RCC 7860 (cell line): ENCODE results near the gene CDX1.

Source experiments
- DNase-seq: peaks from one replicate; pipeline ENCODE4 v3.0.0-alpha.2; 2015; ENCODE audit warnings: low spot score
- FAIRE-seq: peaks from 2 replicates; lab custom pipeline; 2012; peaks lifted over from hg19 to GRCh38; lab: Jason Lieb, UNC

CDX1 gene

GRCh38 chr5:150180241-150181026 lies 13.9 kb downstream of the CDX1 start:
- DNase-seq (no peak), FAIRE-seq (no peak)

DNA sequence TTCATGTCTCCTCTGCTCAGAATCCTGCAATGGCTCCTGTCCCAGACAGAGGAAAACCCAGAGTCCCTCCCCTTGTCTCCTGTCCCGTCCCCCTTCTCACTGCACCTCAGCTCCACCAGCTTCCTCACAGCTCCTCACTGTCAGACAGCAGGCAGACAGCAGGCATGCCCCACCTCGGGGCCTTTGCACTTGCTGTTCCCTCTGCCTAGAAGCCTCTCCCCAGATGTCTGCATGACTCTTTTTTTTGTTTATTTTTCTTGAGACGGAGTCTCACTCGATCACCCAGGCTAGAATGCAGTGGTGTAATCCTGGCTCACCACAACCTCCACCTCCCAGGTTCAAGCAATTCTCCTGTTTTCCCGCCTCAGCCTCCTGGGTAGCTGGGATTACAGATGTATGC lies 14.4 kb downstream of the CDX1 start:
- no peak for DNase-seq
- FAIRE-seq: no peak

GRCh38 chr5:150181766-150182545 lies 15.4 kb downstream of the CDX1 start:
- FAIRE-seq: no peak

DNA sequence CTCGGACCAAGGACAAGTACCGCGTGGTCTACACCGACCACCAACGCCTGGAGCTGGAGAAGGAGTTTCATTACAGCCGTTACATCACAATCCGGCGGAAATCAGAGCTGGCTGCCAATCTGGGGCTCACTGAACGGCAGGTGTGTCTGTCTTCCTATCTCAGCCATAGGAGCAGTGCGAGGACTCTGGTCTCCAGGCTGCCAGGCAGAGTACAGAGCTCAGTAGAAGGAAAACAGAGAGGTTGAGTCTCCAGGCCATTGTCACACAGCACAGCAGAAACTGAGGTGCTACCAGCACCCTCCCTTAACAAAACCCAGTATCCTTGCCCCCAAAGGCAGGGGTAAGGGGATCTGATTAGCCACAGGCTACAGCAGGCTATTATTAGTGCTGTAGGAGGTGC lies 16.2 kb downstream of the CDX1 start:
- no peak for FAIRE-seq
- DNase-seq: no peak

More at GRCh38 chr5:150181766-150182545, 15.4 kb downstream of the CDX1 start:
- DNase-seq: no peak

DNA sequence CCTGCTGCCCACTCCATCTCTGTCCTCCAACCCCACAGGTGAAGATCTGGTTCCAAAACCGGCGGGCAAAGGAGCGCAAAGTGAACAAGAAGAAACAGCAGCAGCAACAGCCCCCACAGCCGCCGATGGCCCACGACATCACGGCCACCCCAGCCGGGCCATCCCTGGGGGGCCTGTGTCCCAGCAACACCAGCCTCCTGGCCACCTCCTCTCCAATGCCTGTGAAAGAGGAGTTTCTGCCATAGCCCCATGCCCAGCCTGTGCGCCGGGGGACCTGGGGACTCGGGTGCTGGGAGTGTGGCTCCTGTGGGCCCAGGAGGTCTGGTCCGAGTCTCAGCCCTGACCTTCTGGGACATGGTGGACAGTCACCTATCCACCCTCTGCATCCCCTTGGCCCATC lies 16.9 kb downstream of the CDX1 start:
- no peak for DNase-seq
- FAIRE-seq: no peak

DNA sequence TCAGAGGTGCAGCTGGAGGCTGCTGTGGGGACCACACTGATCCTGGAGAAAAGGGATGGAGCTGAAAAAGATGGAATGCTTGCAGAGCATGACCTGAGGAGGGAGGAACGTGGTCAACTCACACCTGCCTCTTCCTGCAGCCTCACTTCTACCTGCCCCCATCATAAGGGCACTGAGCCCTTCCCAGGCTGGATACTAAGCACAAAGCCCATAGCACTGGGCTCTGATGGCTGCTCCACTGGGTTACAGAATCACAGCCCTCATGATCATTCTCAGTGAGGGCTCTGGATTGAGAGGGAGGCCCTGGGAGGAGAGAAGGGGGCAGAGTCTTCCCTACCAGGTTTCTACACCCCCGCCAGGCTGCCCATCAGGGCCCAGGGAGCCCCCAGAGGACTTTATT lies 17.4 kb downstream of the CDX1 start:
- DNase-seq: no peak
- no peak for FAIRE-seq

DNA sequence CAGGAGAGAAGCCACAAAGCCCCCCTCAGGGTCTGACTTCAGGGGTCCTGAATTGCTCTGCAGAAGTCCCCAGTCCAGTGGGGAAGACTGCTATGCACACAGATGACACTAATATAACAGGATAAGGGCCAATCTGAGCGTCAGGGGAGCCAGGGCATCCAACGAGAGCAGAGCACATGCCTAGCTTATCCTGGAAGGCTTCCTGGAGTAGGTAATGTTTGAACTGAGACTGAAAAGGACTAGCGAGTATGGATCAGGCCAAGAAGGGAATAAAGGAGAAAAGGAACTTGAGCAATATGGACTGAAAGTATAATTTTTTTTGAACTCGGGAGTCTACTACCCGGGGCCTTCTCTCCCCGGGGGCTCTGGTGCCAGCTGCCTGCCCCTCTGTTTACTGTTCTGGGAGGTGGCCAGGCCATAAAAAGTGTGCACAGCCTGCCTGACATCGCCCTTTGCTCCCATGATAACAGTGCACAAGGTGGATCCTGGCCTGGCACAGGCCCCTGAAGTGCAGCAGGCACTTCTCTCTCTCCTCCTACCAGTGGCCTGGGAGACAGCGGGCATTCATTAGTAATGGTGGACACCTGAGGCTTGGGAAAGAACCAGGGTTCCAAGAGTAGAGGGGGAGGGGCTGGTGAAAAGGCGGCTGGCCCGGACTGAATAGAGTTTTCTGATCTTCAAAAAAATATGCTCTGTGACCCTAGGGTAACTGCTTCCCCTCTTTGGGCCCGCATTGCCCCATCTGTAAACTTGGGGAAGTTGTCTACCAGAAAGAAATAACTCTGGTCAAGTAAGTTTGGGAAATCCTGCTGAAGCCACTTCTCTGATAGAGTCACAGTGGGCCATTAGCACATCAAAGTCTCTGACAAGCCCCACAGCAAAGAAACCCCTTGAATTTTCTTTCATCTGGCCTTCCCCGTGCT lies 18.7 kb downstream of the CDX1 start:
- DNase-seq (no peak), FAIRE-seq (no peak)

GRCh38 chr5:150186137-150186536 lies 19.6 kb downstream of the CDX1 start:
- no peak for DNase-seq

DNA sequence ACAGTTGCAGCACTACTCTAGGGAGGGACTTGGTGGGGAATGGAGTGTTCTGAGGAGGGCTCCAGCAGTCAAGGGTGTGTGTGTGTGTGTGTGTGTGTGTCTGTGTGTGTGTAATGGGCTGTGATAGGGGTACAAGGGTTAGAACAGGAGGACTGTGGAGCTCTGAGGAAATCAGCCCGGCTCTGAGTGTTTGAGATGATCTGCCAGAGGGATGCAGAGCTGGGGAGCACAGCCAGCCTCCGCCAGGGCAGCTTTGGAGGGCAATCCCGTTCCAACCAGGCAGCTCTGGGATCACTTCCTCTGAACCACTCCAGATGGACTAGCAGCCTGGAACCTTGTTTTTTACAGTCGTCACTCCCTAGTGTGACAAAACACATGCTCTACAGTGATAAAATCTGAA lies 20.3 kb downstream of the CDX1 start:
- FAIRE-seq (no peak), DNase-seq (no peak)

More at GRCh38 chr5:150186137-150186536, 19.6 kb downstream of the CDX1 start:
- no peak for FAIRE-seq

DNA sequence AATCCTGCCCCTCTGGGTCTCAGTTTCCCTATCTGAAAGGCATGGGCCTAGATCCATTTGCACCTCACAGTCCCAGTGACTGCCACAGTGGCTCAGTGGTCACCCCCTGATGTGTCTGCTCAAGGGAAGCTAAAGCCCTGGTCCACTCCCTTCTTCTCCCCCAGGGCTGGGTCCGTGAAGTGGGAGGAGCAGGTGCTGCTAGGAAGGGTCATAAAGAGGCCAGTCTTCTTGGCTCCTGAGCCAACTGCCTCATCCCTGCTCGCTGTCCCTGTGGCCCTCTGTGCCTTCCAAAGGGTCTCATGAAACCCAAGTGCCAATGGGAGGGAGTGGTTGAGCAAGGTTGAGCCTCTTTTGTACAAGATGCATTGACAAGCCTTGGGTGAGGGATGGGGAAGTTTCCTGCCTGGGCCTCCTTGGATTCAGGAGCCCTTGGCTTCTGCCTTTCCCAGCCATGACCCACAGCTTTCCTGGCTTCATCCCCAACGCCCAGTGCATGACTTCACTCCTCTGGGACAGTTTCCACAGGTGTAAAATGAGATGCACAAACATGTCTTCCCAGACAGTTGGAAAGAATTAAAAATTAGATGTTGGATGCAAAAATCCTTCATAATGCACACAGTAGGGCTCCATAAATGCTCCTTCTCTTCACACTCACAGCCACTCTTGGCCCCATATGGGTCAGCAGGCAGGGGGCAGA lies 21.7 kb downstream of the CDX1 start:
- no peak for FAIRE-seq

DNA sequence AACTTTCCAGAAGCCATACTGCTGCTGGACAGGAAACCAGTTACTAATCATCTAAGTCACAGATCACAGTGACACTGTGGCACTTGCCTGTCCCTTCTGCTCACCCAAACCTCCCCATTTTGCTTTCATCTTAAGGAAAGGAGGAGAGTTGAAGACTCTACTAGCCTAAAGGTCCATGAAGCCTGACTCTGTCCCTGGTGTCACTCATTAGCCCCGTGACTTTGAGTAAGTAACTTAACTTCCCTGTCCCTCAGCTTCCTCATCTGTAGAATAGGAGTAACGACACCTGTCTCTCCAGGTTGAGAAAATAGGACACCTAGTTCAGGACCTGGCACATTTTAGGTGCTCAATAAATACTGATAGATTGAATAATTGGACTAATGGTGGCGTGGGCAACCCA lies 22.7 kb downstream of the CDX1 start:
- DNase-seq (no peak), FAIRE-seq (no peak)

More for the DNA sequence above, 21.7 kb downstream of the CDX1 start:
- DNase-seq: no peak

DNA sequence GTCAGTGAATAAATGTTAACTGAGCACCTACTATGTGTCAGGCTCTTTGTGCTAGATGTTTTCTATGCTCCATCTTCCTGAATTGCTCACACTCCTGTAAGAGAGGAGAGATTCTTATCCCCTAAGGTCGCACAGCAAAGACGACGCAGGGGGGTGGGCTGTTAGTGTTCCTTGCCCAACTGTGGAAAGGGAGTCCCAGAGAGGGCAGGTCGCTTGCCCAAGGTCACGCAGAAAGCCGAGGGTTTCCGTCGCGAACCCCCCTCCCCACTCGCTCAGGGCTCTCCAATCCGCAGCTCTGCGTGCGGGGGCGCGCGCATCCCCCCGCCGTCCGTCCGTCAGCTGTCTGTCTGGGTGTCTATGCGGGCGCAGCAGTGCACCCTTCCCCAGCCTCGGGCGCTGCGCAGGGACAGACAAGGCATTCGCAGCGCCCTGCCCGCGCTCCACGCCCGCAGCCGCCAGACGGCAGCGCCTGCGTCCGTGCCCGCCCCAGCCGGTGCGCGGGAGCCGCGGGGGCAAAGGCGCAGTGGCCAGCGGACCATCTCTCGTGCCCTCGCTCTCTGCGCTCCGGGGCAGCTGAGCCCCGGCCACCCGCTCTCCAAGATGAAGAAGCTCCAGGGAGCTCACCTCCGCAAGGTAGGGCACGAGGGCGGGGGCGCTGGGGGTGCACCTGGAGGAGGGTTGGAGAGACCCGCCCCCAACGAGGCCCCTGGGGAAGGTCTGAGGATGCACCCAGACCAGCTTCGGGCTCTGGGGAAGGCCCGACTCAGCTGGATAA lies 23.3 kb downstream of the CDX1 start, which contains the start of gene SLC6A7:
Gene SLC6A7 (plus strand): TSS at position 335 of the 775 bp plus-strand sequence. CDS start 266 bp downstream, at position 601.
- DNase-seq (no peak), FAIRE-seq (no peak)

DNA sequence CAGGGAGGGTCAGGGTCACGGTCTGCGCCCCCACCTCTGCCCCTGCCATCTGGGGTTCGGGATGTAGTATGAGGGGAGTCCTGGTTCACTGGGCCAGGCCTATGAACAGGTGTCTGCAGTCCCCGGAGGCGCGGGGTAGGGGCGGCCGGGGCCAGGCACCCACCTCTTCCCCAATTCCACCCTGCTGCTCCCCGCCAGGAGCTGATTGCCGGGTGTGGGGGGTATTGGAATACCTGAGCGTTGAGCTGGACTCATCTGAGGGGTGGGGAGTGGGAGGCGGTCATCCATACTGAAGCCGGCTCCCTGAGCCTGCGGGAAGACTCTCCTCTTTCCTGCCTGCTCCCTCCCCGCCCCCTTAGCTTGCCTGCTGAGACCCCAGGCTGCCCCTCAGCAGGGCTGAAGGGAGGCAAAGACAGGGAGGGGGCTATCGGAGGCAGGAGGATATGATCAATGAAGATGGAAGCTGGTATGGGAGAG lies 24.0 kb downstream of the CDX1 start:
- no peak for DNase-seq
- FAIRE-seq: no peak

GRCh38 chr5:150190987-150191386 lies 24.4 kb downstream of the CDX1 start:
- no peak for DNase-seq
- FAIRE-seq: no peak

DNA sequence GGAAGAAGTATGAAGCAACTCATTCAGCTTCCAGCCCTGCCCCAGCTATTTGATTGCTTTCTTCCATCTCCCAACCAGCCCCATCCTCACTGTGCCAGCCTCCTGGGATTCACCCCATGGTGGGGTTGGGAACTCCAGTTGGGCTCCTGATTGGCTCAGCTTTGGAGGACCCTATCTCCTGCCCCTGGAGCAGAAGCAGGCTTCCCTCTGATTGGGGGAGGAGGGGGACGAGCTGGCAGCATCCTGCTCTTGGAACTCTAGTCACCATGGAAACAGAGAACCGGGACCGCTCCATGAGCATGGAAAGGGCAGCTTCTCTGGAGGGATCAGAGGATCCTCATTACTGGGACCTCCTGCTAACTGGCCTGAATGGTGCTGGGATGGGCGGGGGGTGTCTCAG lies 25.9 kb downstream of the CDX1 start:
- DNase-seq (no peak), FAIRE-seq (no peak)

GRCh38 chr5:150195736-150196485 lies 29.3 kb downstream of the CDX1 start:
- no peak for FAIRE-seq

DNA sequence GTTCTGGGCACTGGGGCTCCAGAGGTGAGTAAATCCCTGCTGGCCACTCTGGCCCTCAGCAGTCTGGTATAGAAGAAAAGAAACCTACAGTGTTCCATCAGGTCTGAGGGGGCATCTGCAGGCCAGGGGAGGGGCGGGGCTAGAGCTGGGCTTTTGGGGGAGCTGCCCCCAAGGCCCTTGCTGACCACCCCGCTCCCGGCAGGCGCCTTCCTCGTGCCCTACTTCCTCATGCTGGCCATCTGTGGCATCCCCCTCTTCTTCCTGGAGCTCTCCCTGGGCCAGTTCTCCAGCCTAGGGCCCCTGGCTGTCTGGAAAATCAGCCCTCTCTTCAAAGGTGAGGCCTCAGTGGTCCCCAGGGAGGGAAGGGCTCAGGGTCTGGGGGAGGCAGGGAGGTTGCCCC lies 29.9 kb downstream of the CDX1 start:
- FAIRE-seq (no peak), DNase-seq (no peak)

More at GRCh38 chr5:150195736-150196485, 29.3 kb downstream of the CDX1 start:
- DNase-seq: no peak

DNA sequence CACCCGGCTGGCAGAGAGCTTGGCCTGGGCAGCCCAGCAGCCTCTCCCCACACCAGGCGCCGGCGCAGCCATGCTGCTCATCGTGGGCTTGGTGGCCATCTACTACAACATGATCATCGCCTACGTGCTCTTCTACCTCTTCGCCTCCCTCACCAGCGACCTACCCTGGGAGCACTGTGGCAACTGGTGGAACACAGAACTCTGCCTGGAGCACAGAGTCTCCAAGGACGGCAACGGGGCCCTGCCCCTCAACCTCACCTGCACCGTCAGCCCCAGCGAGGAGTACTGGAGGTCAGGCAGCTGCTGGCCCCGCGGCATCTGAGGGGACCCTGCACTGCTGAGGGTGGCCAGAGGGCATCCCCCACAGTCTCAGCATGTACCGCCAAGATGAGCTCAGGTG lies 30.4 kb downstream of the CDX1 start:
- DNase-seq: no peak
- no peak for FAIRE-seq

DNA sequence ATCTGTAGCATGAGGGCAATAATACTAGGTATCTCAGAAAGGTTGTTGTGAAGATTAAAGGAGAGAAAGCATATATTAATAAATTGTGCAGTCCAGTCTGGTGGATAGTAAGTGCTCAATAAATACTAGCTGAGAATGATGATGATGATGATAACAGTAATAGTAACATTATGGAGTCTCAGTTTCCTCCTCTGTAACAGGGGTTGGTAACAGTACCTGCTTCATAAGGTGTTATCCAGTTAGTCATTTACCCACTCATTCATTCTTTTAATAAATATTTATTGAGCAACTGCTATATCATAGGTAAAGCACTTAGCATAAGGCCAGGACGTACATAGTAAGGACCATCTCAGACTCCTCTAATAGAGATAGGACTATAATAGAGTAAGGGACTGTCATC lies 30.9 kb downstream of the CDX1 start:
- FAIRE-seq (no peak), DNase-seq (no peak)
